Left kidney (tissue), 8 donors: ENCODE measurements around the gene STYX. TPM values are rescaled to one million over a fixed set of nuclear protein-coding genes. Genes with fewer than 3 reads are reported as not detected.

Source experiments
- DNase-seq: peaks from one replicate; pipeline ENCODE4 v3.0.0-alpha.2; 2013
- long read RNA-seq, 8 donors: transcript quantifications; one replicate each; lab custom pipeline, GENCODE V29; 2026
- polyA plus RNA-seq: library from polyadenylated mRNA; unstranded; fragments of 120-200 nt; gene quantifications from one replicate; pipeline ENCODE4 v1.2.1, GENCODE V29; 2013; ENCODE audit not compliant: insufficient read length

The STYX gene
- 19.0 TPM for polyA plus RNA-seq
- long read RNA-seq, donor 1, full-length matches to known transcripts, result 6 of 22 reads
- long read RNA-seq, donor 1, partial matches to known transcripts, result 16 of 22 reads
- long read RNA-seq, donor 1, other reads (novel, unspliced or antisense), result 0 of 22 reads
- long read RNA-seq, donor 2, full-length matches to known transcripts, result 6 of 17 reads
- long read RNA-seq, donor 2, partial matches to known transcripts, result 11 of 17 reads
- long read RNA-seq, donor 2, other reads (novel, unspliced or antisense), result 0 of 17 reads
- long read RNA-seq, donor 3, full-length matches to known transcripts, result 2 of 2 reads
- long read RNA-seq, donor 3, partial matches to known transcripts, result 0 of 2 reads
- long read RNA-seq, donor 3, other reads (novel, unspliced or antisense), result 0 of 2 reads
- long read RNA-seq, donor 4, result 0 reads
- long read RNA-seq, donor 5, full-length matches to known transcripts, result 4 of 4 reads
- long read RNA-seq, donor 5, partial matches to known transcripts, result 0 of 4 reads
- long read RNA-seq, donor 5, other reads (novel, unspliced or antisense), result 0 of 4 reads
- long read RNA-seq, donor 6, full-length matches to known transcripts, result 4 of 4 reads
- long read RNA-seq, donor 6, partial matches to known transcripts, result 0 of 4 reads
- long read RNA-seq, donor 6, other reads (novel, unspliced or antisense), result 0 of 4 reads
- long read RNA-seq, donor 7, full-length matches to known transcripts, result 4 of 4 reads
- long read RNA-seq, donor 7, partial matches to known transcripts, result 0 of 4 reads
- long read RNA-seq, donor 7, other reads (novel, unspliced or antisense), result 0 of 4 reads
- long read RNA-seq, donor 8, result 0 reads

DNA sequence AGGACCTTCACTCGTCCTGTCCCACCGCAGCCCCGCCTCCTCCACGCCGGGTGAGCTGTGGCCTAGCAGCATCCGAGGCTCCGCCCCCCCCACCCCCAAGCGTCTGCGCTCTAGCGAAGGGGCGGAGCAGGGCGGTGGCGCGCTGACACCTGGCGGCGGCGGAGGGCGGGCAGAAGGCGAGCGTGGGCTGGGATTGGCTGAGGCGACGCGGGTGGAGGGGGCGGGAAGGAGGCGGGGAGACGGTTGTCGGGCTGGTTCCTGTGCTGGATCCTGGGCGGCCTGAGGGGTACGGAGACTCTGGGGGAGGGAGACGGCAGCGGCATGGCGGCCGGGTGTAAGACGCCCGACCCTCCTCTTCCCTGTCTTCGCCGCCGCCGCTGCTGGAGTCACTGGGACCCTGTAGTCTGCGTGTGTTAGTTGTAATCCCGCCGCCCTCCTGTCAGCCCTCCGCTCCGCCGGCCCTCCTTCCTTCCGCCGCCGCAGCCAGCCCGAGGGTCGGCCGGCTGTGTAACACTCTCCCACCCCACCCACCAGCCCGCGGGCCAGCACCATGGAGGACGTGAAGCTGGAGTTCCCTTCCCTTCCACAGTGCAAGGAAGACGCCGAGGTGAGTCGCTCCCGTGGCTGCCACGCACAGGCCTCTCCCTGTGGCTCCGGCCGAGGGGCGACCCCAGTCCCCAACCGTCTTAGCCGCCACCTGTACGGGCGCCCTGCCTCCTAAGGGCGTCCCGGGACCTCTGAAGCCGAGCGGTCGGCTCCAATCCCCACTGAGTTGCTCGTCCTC is at the start of gene STYX:
Gene STYX (plus strand): TSS at position 242 of the 784 bp plus-strand sequence. CDS start 309 bp downstream, at position 551.
- peak; percentile 97 for DNase-seq

DNA sequence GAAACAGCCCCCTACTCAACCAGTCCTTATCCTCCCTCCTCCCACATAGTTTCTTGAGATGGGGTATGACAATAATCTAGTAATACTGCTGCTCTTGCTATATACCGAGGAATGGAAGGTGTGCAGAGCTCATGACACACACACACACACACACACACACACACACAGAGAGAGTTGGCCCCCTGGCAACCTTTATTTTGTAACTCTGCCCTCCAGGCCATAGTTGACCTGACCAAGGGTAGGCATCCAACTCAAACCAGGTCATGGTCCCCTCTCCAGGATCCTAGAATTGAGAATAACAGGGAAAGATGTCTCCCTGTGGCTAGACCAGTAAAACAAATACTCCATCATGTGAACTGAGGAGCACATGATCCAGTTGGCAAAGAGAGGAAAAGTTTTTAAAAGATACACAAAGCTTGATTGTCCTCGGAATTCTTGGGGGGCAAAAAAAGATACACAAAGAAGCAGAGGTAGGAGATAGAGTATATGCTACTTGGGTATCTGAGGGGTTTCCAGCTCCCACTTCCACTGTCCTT is 45.9 kb upstream of the STYX start:
- DNase-seq, result no peak

DNA sequence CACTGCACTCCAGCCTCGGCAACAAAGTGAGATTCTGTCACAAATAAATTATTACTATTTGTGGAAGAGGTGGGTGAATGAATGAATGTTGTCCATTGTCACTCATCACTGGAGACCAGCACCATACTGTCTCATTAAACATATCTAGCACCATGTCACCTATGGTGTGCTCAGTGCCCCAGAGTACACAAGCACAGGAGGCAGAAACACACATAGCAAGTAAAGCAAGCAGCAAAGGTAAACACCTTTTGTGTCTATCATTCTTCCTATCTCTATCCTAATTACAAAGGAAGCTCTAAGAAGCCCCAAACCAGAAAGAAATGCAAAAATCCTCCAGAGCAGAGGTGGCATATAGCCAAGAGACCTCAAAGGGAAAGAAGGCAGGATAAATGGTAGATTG is 43.8 kb upstream of the STYX start:
- DNase-seq, result no peak

GRCh38 chr14:52690983-52691760 is 38.8 kb upstream of the STYX start:
- DNase-seq, result no peak

GRCh38 chr14:52692248-52692962 is 37.6 kb upstream of the STYX start:
- DNase-seq, result no peak

- DNase-seq, result no peak
These were observed 36.9 kb upstream of the STYX start for GRCh38 chr14:52693036-52693435.

DNA sequence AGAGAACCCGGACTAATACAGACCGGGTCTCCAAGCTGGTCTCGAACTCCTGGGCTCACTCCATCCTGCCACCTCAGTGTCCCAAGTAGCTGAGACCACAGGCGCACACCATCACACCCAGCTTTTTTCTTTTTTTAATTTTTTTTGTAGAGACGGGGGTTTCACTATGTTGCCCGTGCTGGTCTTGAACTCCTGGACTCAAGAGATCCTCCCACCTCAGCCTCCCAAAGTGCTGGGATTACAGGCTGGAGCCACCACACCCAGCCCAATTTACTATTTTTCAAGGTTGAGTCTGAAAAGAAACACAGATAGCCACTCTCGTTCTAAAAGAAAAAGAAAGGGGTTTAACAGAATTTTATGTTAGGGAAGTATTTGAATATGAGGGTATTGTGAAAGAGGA is 36.4 kb upstream of the STYX start:
- DNase-seq, result no peak

- DNase-seq, result peak; percentile 45
These were observed 35.0 kb upstream of the STYX start for GRCh38 chr14:52694761-52695480.

- DNase-seq, result peak; percentile 65
These were observed 34.4 kb upstream of the STYX start, which contains the start of gene ERO1A for GRCh38 chr14:52695481-52696091. Gene ERO1A (minus strand): TSS chr14:52695558. CDS start chr14:52695481, 77 bp downstream.

GRCh38 chr14:52700701-52701172 is 29.2 kb upstream of the STYX start:
- DNase-seq, result no peak

DNA sequence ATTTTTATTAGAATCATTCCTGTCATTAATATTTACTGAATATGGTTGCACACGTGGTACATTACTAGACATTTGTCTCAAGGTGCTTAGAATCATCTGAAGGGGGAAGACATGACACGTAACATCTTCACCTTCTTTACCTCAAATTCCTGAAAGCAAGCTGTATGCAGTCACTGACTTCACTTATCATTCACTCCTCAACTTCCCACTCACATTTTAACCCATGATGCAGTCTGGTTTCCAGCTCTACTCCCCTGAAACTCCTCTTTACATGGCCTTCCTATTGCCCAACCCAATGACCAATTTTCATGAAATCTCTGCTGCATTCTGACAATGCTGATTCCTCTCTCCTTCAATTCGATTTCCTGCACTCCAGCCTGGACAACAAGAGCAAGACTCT is 28.7 kb upstream of the STYX start:
- no peak for DNase-seq

GRCh38 chr14:52703225-52703624 is 26.7 kb upstream of the STYX start:
- DNase-seq, result no peak

DNA sequence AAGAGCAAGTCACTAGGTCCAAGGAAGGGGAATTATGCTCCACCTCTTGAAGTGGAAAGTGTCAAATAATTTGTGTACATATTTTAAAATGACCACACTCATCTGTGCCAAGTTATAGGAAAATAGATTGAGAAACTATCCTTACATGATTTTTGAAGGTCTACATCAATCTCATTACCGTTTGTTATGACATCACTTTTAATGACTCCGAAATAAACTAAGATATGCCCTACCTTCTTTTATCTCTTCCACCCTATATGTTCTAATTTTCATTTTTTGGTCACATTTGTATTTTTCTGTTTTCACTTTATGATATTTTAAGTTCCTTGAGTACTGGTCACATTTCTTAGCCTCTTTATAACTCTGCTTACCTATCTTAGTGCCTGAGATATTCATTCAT is 26.3 kb upstream of the STYX start:
- DNase-seq, result no peak

DNA sequence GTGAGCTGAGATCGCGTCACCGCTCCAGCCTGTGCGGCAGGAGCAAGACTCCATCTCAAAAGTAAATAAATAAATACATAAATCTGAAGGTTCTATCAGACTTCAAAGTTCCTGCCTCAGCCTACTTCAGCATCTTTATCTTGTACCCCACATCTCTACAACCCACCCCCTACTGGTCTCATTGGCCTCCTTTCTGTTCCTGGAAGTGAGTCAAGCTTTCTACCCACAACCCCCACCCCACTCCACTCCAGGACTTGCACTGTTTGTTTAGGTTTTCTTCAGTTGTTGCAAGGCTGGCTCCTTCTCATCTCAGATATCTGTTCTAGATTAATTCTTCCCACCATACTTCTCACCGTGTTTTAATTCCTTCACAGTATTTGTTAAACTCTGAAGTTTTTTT is 23.7 kb upstream of the STYX start:
- DNase-seq, result no peak

DNA sequence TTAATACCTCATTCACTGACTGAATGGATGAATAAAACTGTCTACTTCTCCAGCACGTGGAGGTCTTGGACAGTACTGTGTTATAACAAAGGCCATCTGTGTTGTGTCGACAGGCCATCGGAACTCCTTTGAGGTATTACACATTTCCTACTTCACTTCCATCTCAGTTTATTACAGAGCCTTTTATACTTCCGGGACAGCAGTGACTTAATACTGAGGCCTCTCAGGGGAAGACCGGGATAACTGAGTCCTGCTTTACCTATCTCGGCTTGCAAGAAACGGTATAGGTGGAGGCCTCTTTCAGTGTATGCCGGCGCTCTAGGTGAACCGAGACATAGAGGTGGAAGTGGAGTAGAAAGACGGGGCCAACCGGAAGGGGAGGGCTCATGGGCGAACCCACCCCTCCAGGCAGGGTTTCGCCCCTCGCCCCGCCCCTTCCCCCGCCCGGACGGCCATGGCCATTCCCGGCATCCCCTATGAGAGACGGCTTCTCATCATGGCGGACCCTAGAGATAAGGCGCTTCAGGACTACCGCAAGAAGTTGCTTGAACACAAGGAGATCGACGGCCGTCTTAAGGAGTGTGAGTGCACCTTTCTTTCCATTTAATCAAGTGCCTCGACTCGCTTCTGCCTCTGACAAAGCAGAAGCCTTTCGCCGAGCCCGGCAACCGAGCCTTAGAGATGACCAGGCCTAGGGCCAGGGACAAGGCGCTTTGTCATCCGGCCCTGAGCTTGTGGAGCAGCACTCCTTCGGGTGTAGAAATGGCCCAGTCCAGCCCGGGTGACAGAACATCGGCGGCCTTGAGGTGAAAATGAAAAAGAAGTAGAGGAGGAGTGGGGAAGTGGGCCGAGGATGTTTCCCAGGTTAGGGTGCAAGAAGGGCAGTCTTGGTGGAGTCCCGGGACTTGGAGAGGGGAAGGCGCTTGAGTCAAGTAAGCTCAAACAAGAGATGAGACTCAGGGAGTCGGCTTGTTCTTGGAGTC is 23.0 kb upstream of the STYX start, which contains the start of gene PSMC6:
Gene PSMC6 (plus strand): TSS at position 477 of the 983 bp plus-strand sequence. CDS start 20 bp downstream, at position 497.
- peak; percentile 94 for DNase-seq

DNA sequence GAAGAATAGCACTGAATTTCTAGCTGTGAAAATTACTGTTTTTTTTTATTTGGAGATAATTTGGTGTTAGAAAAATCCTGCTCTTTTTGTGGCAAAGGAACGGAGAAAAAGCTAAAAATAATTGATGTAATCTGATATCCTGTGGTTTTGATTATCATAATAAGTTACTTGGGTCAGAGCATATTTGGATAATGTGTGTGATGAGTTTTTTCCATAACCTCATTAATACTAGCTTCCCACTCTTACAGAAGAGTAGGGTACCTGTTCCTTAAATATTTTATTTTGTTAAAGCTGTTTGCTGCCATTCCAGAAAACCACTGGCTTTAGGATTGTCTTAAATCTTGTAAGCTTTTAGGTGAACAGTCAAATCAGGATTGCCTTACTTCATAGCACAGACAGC is 18.3 kb upstream of the STYX start:
- DNase-seq, result no peak

GRCh38 chr14:52716155-52716554 is 13.8 kb upstream of the STYX start:
- DNase-seq, result no peak
